Measurements from ENCODE around the gene SLC6A4. TPM values are rescaled to one million over a fixed set of nuclear protein-coding genes. Genes with fewer than 3 reads are reported as not detected.

The SLC6A4 gene
- polyA plus RNA-seq, 1 donor (not counting 4 experiments of a cell fraction or from before 2014, with no cell fraction given): not detected

DNA sequence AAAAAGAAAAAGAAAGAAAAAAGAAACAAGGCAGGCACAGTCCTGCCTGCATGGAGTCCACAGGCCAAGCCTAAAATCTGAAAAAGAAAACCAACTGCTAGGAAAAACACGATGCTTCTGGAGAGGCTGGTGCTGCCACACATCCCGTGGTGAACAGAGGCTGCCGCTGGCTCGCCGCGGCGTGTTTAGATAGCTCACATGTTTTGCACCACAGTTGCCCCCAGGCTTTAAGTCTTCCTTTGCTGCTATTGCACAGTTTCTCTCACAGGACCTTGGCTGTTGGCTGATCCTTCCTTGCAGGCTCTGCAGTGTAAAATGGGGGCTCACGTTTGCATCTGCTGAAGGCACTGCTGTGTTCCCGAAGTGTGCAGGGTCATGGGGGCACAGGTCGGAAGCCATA lies 8.6 kb downstream of the SLC6A4 start:
- Histone ChIP-seq H3K9ac (ENCODE audit: control insufficient read depth, extremely low read depth, insufficient read depth, low read length) (no peak overlapping the region), H3K9me1 (ENCODE audit: control insufficient read depth, extremely low read depth, insufficient read depth, low read length) (no peaks in the 10 kb centered on the region), H3K79me2 (ENCODE audit: control insufficient read depth, insufficient read depth, low read length) (no peaks in the 10 kb centered on the region), H2AFZ (ENCODE audit: control insufficient read depth, low read length) (no peak overlapping the region), H3K4me3 (ENCODE audit: control insufficient read depth in 2 of 3, extremely low read depth in 1 of 3, insufficient read depth in 2 of 3, low read depth in 1 of 3, low read length in 3 of 3) (no peak overlapping the region), H3K9me3 (ENCODE audit: control insufficient read depth, low read depth, low read length) (no peaks in the 10 kb centered on the region), H3K36me3 (ENCODE audit: control insufficient read depth in 2 of 2, extremely low read depth in 1 of 2, insufficient read depth in 2 of 2, low read length in 2 of 2) (no peaks in the 10 kb centered on the region), H3K27me3 (ENCODE audit: control insufficient read depth, extremely low read depth, insufficient read depth, low read length) (peaks cover 12% of the 10 kb centered on the region), H3K4me2 (ENCODE audit: control insufficient read depth, extremely low read depth, insufficient read depth, low read depth, low read length) (peak overlapping the region; percentile 11), H3K27ac (ENCODE audit: control insufficient read depth, insufficient read depth, low read length) (no peak overlapping the region), H3K4me1 (ENCODE audit: control insufficient read depth, extremely low read depth, insufficient read depth, low read length) (peaks cover 35% of the 10 kb centered on the region), H4K20me1 (ENCODE audit: control insufficient read depth, extremely low read depth, insufficient read depth, low read length) (no peaks in the 10 kb centered on the region)
- no peak for TF ChIP-seq EZH2 (IDR thresholded peaks at IDR 0.05; ENCODE audit: low read length)
- TF ChIP-seq, protein P1, sequence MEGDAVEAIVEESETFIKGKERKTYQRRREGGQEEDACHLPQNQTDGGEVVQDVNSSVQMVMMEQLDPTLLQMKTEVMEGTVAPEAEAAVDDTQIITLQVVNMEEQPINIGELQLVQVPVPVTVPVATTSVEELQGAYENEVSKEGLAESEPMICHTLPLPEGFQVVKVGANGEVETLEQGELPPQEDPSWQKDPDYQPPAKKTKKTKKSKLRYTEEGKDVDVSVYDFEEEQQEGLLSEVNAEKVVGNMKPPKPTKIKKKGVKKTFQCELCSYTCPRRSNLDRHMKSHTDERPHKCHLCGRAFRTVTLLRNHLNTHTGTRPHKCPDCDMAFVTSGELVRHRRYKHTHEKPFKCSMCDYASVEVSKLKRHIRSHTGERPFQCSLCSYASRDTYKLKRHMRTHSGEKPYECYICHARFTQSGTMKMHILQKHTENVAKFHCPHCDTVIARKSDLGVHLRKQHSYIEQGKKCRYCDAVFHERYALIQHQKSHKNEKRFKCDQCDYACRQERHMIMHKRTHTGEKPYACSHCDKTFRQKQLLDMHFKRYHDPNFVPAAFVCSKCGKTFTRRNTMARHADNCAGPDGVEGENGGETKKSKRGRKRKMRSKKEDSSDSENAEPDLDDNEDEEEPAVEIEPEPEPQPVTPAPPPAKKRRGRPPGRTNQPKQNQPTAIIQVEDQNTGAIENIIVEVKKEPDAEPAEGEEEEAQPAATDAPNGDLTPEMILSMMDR (optimal IDR thresholded peaks at IDR 0.05 in 1 of 3, IDR thresholded peaks at IDR 0.05 in 1 of 3, conservative IDR thresholded peaks at IDR 0.05 in 1 of 3; ENCODE audit: extremely low read depth in 1 of 3, insufficient read depth in 2 of 3, low read length in 3 of 3): no peak
- FAIRE-seq: peak; percentile 55
- dilution Hi-C loops (cut with MboI; ENCODE audit: extremely low pct_ligation_motif_present, low sequenced_read_pairs): no loop called here
- no peak for DNase-seq (ENCODE audit: low read depth, low spot score)

- Histone ChIP-seq H3K27me3 (ENCODE audit: control insufficient read depth, extremely low read depth, insufficient read depth, low read length) (peaks cover 12% of the 10 kb centered on the region), H3K4me3 (ENCODE audit: control insufficient read depth in 2 of 3, extremely low read depth in 1 of 3, insufficient read depth in 2 of 3, low read depth in 1 of 3, low read length in 3 of 3) (no peak overlapping the region), H3K79me2 (ENCODE audit: control insufficient read depth, insufficient read depth, low read length) (no peaks in the 10 kb centered on the region), H3K27ac (ENCODE audit: control insufficient read depth, insufficient read depth, low read length) (no peak overlapping the region), H3K4me2 (ENCODE audit: control insufficient read depth, extremely low read depth, insufficient read depth, low read depth, low read length) (no peak overlapping the region), H3K9ac (ENCODE audit: control insufficient read depth, extremely low read depth, insufficient read depth, low read length) (no peak overlapping the region), H4K20me1 (ENCODE audit: control insufficient read depth, extremely low read depth, insufficient read depth, low read length) (no peaks in the 10 kb centered on the region), H3K36me3 (ENCODE audit: control insufficient read depth in 2 of 2, extremely low read depth in 1 of 2, insufficient read depth in 2 of 2, low read length in 2 of 2) (no peaks in the 10 kb centered on the region), H3K9me3 (ENCODE audit: control insufficient read depth, low read depth, low read length) (no peaks in the 10 kb centered on the region), H3K9me1 (ENCODE audit: control insufficient read depth, extremely low read depth, insufficient read depth, low read length) (no peaks in the 10 kb centered on the region), H3K4me1 (ENCODE audit: control insufficient read depth, extremely low read depth, insufficient read depth, low read length) (peaks cover 35% of the 10 kb centered on the region), H2AFZ (ENCODE audit: control insufficient read depth, low read length) (no peak overlapping the region)
- no peak for FAIRE-seq
- dilution Hi-C loops (cut with MboI; ENCODE audit: extremely low pct_ligation_motif_present, low sequenced_read_pairs): no loop called here
- TF ChIP-seq, protein P1 (optimal IDR thresholded peaks at IDR 0.05 in 1 of 3, IDR thresholded peaks at IDR 0.05 in 1 of 3, conservative IDR thresholded peaks at IDR 0.05 in 1 of 3; ENCODE audit: extremely low read depth in 1 of 3, insufficient read depth in 2 of 3, low read length in 3 of 3): no peak
- TF ChIP-seq EZH2 (IDR thresholded peaks at IDR 0.05; ENCODE audit: low read length): no peak
- DNase-seq (ENCODE audit: low read depth, low spot score): no peak
Observed at GRCh38 chr17:30225919-30226553, 9.5 kb downstream of the SLC6A4 start.

All from keratinocyte (primary cell).